Upper lobe of left lung (tissue), 6 donors: ENCODE measurements around the gene CCND1. TPM values are rescaled to one million over a fixed set of nuclear protein-coding genes. Genes with fewer than 3 reads are reported as not detected.

Experiments
- ATAC-seq, 2 donors: fragments of 200-7000 bp; cut with Tn5 transposase; one replicate each; pipeline ENCODE4 v1.9.1; 2022; ENCODE audit warnings: mild to moderate bottlenecking in 2 of 2, moderate library complexity in 2 of 2; ENCODE audit not compliant: low FRiP score in 2 of 2
- DNase-seq, 2 donors: peaks; one replicate each; pipeline ENCODE4 v3.0.0-alpha.2; 2019 to 2020
- H3K27ac ChIP-seq, 4 donors: fragments of 200-600 bp; sonication (generic); one replicate each; pipeline ENCODE4 v1.5.1; 2016 to 2019
- H3K27me3 ChIP-seq, 4 donors: fragments of 200-600 bp; sonication (generic); one replicate each; pipeline ENCODE4 v1.5.1; 2017 to 2019
- H3K36me3 ChIP-seq, 4 donors: fragments of 200-600 bp; sonication (generic); one replicate each; pipeline ENCODE4 v1.5.1; 2016 to 2019
- H3K4me1 ChIP-seq, 4 donors: fragments of 200-600 bp; sonication (generic); one replicate each; pipeline ENCODE4 v1.5.1; 2018 to 2019
- H3K4me3 ChIP-seq, 4 donors: fragments of 200-600 bp; sonication (generic); one replicate each; pipeline ENCODE4 v1.5.1; 2017 to 2019; ENCODE audit warnings: mild to moderate bottlenecking in 2 of 4, moderate library complexity in 1 of 4
- H3K9me3 ChIP-seq, 4 donors: fragments of 200-600 bp; sonication (generic); one replicate each; pipeline ENCODE4 v1.5.1; 2018 to 2019
- EP300 ChIP-seq, 4 donors: sonication (generic); formaldehyde crosslinking; IDR thresholded peaks; one replicate each; pipeline ENCODE4 v1.5.1; 2017; ENCODE audit warnings: antibody characterized with exemption in 4 of 4, control low read depth in 2 of 4
- POLR2A ChIP-seq, 4 donors: fragments of 450-650 bp; IDR thresholded peaks; one replicate each; pipeline ENCODE4 v1.5.1; 2016 to 2017; ENCODE audit warnings: antibody characterized with exemption in 4 of 4, mild to moderate bottlenecking in 2 of 4
- POLR2AphosphoS5 ChIP-seq, 2 donors: sonication (generic); formaldehyde crosslinking; IDR thresholded peaks; one replicate each; pipeline ENCODE4 v1.5.1; 2017; ENCODE audit warnings: antibody characterized with exemption in 2 of 2
- WGBS, 2 donors: methylation state at CpG; one replicate each; pipeline ENCODE4 v1.1.5; 2017 to 2018; 5-methylcytosine and 5-hydroxymethylcytosine counted together
- total RNA-seq, 6 donors: library from RNA; depleted of rRNA in 4 of 6; stranded (reverse); fragments of >200 nt in 4 of 6; gene quantifications; one replicate each; pipeline versions ENCODE4 v1.1.0 to v1.2.1, GENCODE V29; 2016 to 2021
- TF ChIP-seq, protein P1 (sequence below), 6 experiments: fragments of 450-650 bp in 4 of 6; fragments of 200-600 bp in 2 of 6; sonication (generic) in 2 of 6; IDR thresholded peaks; one replicate each; pipeline ENCODE4 v1.5.1; 2016 to 2019; ENCODE audit warnings: antibody characterized with exemption in 6 of 6
- donor health status: DM: no; HTN: no; CAD: no; lungs with moderate emphysema.
- donor health status: DM: no; HTN: yes; CAD: no; lungs with severe emphysema.

The CCND1 gene
- total RNA-seq, 6 donors from 2014 or later = 23.0 to 404 (median 237) TPM

DNA sequence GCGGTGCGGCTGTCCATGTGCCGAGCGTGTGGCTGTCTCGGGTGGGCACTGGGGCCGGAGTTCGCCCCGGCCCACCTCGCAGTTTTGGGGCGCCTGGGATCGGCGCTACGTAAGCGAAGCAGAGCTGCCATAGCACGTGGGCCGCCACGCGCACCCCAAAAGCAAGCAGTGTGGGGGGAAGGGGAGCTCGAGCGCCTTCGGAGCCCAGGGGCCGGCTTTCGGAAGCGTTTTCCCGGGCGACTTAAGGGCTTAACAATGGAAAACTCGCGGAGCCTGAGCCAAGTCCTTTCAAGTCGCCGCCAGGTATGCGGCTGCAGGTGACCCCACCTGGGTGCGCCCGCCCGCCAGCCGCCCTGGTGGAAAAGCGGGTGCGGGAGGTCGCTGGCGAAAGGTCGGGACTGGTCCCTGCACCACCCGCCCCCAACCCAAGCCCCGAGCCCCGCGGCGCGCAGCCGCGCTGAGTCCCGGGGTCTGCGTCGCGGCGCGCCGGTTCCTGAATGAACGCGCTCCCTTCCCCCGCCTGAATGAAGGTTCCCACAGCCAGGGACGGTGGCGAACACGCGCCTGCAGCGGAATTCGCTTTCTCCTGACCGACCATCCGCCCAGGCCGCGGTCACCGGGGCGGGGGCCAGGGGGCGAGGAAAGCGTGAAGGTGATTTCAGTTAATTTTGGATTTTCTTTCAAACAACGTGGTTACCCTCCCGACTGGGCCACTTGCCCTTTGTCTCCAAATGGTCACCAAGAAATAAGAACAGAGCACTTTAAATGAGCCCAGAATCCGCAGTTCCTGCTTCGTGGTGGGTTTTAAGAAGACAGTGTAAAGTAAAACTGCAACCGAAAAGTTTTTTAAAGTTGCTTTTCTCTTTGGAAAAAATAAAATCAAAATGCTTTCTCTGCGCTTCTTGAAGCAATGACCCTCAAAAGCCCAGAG is 2.8 kb upstream of the CCND1 start:
- Histone ChIP-seq H3K27me3 (peaks cover 0 to 25% (median 12%) of the 10 kb centered on the region in 4 donors), H3K4me1 (peaks cover 54 to 70% (median 58%) of the 10 kb centered on the region in 4 donors), H3K4me3 (peak overlapping the region; percentile 10 to 81 (median 46)), H3K27ac (peak overlapping the region; percentile 52 to 85 (median 67)), H3K36me3 (no peaks in the 10 kb centered on the region), H3K9me3 (no peaks in the 10 kb centered on the region)
- ATAC-seq = peak in 1 of 2 donors; percentile 38
- TF ChIP-seq POLR2A (IDR thresholded peaks at IDR 0.05) = no peak
- TF ChIP-seq EP300 (IDR thresholded peaks at IDR 0.05) = no peak
- TF ChIP-seq POLR2AphosphoS5 (IDR thresholded peaks at IDR 0.05) = no peak
- TF ChIP-seq, protein P1, sequence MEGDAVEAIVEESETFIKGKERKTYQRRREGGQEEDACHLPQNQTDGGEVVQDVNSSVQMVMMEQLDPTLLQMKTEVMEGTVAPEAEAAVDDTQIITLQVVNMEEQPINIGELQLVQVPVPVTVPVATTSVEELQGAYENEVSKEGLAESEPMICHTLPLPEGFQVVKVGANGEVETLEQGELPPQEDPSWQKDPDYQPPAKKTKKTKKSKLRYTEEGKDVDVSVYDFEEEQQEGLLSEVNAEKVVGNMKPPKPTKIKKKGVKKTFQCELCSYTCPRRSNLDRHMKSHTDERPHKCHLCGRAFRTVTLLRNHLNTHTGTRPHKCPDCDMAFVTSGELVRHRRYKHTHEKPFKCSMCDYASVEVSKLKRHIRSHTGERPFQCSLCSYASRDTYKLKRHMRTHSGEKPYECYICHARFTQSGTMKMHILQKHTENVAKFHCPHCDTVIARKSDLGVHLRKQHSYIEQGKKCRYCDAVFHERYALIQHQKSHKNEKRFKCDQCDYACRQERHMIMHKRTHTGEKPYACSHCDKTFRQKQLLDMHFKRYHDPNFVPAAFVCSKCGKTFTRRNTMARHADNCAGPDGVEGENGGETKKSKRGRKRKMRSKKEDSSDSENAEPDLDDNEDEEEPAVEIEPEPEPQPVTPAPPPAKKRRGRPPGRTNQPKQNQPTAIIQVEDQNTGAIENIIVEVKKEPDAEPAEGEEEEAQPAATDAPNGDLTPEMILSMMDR (IDR thresholded peaks at IDR 0.05) = no peak
- DNase-seq = peak in 1 of 2 donors; percentile 90
- 1 to 2% methylated on average over 26 to 55 of the region's 78 CpGs for WGBS, 2 donors

DNA sequence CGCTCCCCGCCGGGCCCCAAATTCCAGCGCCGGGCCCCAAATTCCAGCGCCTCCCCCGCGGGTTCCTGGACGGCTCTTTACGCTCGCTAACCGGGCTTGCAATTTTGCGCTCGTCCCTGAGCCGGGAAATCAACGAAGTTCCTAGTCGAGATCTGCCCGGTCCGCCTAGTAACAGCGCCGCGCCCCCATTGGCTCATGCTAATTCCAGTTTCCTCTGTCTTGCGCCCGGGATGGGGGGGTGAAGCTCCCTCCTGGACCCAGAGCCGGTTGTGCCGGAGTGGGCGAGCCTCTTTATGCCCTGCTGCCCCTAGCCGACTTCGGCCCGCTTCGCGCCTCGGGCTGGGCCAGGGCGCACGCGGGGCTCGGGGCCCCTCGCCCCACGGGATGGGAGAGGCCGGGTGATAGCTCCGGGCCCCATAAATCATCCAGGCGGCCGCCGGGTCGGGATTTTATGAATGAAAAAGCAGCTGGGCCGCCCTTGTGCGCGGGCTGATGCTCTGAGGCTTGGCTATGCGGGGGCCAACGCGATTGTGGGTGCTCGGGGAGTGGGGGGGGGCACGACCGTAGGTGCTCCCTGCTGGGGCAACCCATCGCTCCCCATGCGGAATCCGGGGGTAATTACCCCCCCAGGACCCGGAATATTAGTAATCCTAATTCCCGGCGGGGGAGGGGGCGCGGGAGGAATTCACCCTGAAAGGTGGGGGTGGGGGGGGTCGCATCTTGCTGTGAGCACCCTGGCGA is 1.8 kb upstream of the CCND1 start:
- Histone ChIP-seq H3K9me3 (no peaks in the 10 kb centered on the region), H3K4me1 (peaks cover 61 to 79% (median 65%) of the 10 kb centered on the region in 4 donors), H3K27ac (peak overlapping the region; percentile 52 to 85 (median 68)), H3K27me3 (peaks cover 0 to 25% (median 12%) of the 10 kb centered on the region in 4 donors), H3K36me3 (peaks cover 0 to 4% (median 2%) of the 10 kb centered on the region in 4 donors), H3K4me3 (peak overlapping the region; percentile 8 to 81 (median 46))
- peak; percentile 76 to 86 for ATAC-seq
- no peak for TF ChIP-seq EP300 (IDR thresholded peaks at IDR 0.05)
- TF ChIP-seq POLR2A (IDR thresholded peaks at IDR 0.05) = peak in 1 of 4 donors; percentile 29
- TF ChIP-seq POLR2AphosphoS5 (IDR thresholded peaks at IDR 0.05) = peak; percentile 52 to 55
- TF ChIP-seq, protein P1 (IDR thresholded peaks at IDR 0.05) = no peak
- DNase-seq = peak; percentile 90 to 91
- WGBS, 2 donors = 0 to 1% methylated on average over 46 to 64 of the region's 64 CpGs

- no peak for ATAC-seq
Measured at GRCh38 chr11:69639831-69640230, 1.1 kb upstream of the CCND1 start.

GRCh38 chr11:69640260-69640994 is 529 bp upstream of the CCND1 start:
- no peak for ATAC-seq
- 3 to 4% methylated on average over 28 to 34 of the region's 43 CpGs for WGBS, 2 donors

More at GRCh38 chr11:69639831-69640230, 1.1 kb upstream of the CCND1 start:
- Histone ChIP-seq H3K4me1 (peaks cover 68 to 86% (median 72%) of the 10 kb centered on the region in 4 donors), H3K9me3 (no peaks in the 10 kb centered on the region), H3K27ac (peak overlapping the region in 1 of 4 donors; percentile 85), H3K4me3 (peak overlapping the region in 2 of 4 donors; percentile 73 to 81), H3K27me3 (peaks cover 0 to 25% (median 12%) of the 10 kb centered on the region in 4 donors), H3K36me3 (peaks cover 0 to 8% (median 2%) of the 10 kb centered on the region in 4 donors)
- TF ChIP-seq, protein P1 (IDR thresholded peaks at IDR 0.05) = no peak
- TF ChIP-seq EP300 (IDR thresholded peaks at IDR 0.05) = no peak
- 11 to 16% methylated on average over 9 of the region's 9 CpGs for WGBS, 2 donors
- no peak for DNase-seq

More at GRCh38 chr11:69640260-69640994, 529 bp upstream of the CCND1 start:
- DNase-seq = no peak
- TF ChIP-seq POLR2AphosphoS5 (IDR thresholded peaks at IDR 0.05) = no peak
- no peak for TF ChIP-seq EP300 (IDR thresholded peaks at IDR 0.05)
- TF ChIP-seq, protein P1 (IDR thresholded peaks at IDR 0.05) = peak in 1 of 6 experiments; percentile 3
- no peak for TF ChIP-seq POLR2A (IDR thresholded peaks at IDR 0.05)
- Histone ChIP-seq H3K4me1 (peaks cover 69 to 92% (median 75%) of the 10 kb centered on the region in 4 donors), H3K4me3 (peak overlapping the region; percentile 72 to 93 (median 77)), H3K9me3 (no peaks in the 10 kb centered on the region), H3K36me3 (peaks cover 0 to 9% (median 2%) of the 10 kb centered on the region in 4 donors), H3K27ac (peak overlapping the region in 3 of 4 donors; percentile 86 to 89 (median 88)), H3K27me3 (peaks cover 0 to 25% (median 12%) of the 10 kb centered on the region in 4 donors)
